Muscle of arm (tissue), 12 donors: ENCODE results near the gene F10. TPM values are rescaled to one million over a fixed set of nuclear protein-coding genes. Genes with fewer than 3 reads are reported as not detected.

Source experiments
- DNase-seq: peaks from one replicate; pipeline ENCODE4 v3.0.0-alpha.2; 2013
- polyA plus RNA-seq, 12 donors: library from polyadenylated mRNA; unstranded; fragments of 120-200 nt; gene quantifications; one replicate each; pipeline ENCODE4 v1.2.1, GENCODE V29; 2013; ENCODE audit not compliant: insufficient read length in 12 of 12

F10 gene
- polyA plus RNA-seq, 12 donors, result 11.8 to 38.1 (median 17.9) TPM; not detected in 1

GRCh38 chr13:113129921-113130750 lies 7.5 kb downstream of the F10 start:
- no peak for DNase-seq

- DNase-seq, result no peak
Measured at GRCh38 chr13:113135281-113135760, 12.7 kb downstream of the F10 start.

- no peak for DNase-seq
Measured at GRCh38 chr13:113137691-113138298, 15.2 kb downstream of the F10 start.

- no peak for DNase-seq
Measured at GRCh38 chr13:113138792-113139551, 16.4 kb downstream of the F10 start.

- DNase-seq, result no peak
Measured at GRCh38 chr13:113139577-113139976, 17.0 kb downstream of the F10 start.

- no peak for DNase-seq
Measured at GRCh38 chr13:113140677-113141600, 18.3 kb downstream of the F10 start.

- no peak for DNase-seq
Measured at GRCh38 chr13:113141601-113141970, 19.0 kb downstream of the F10 start.

- DNase-seq, result no peak
Measured at GRCh38 chr13:113142876-113143275, 20.3 kb downstream of the F10 start.

GRCh38 chr13:113143466-113144254 lies 21.1 kb downstream of the F10 start:
- DNase-seq, result no peak

- no peak for DNase-seq
Measured at GRCh38 chr13:113144255-113144629, 21.6 kb downstream of the F10 start.

- DNase-seq, result no peak
Measured at GRCh38 chr13:113145496-113145895, 22.9 kb downstream of the F10 start.

GRCh38 chr13:113145911-113146598 lies 23.5 kb downstream of the F10 start:
- no peak for DNase-seq

GRCh38 chr13:113146750-113147149 lies 24.2 kb downstream of the F10 start:
- no peak for DNase-seq

GRCh38 chr13:113147206-113147605 lies 24.6 kb downstream of the F10 start:
- no peak for DNase-seq

- DNase-seq, result no peak
Measured at GRCh38 chr13:113148407-113148806, 25.8 kb downstream of the F10 start.

- DNase-seq, result no peak
Measured at GRCh38 chr13:113148940-113149503, 26.4 kb downstream of the F10 start.

- DNase-seq, result no peak
Measured at GRCh38 chr13:113149711-113150549, 27.3 kb downstream of the F10 start.

- DNase-seq, result no peak
Measured at GRCh38 chr13:113150550-113151365, 28.2 kb downstream of the F10 start.
